Measurements from ENCODE around the gene ENKUR.
"Not testable (repeated sequence)": the region's sequence is repeated elsewhere in the genome, so short reads cannot be mapped to it uniquely, and the experiment has no call there.

Gene ENKUR

GRCh38 chr10:25017661-25018060 lies 1.7 kb upstream of the ENKUR start:
- no peak for DNase-seq

GRCh38 chr10:25017154-25017590 lies 1.2 kb upstream of the ENKUR start:
- DNase-seq, result no peak

- DNase-seq, result peak; percentile 99
Observed at GRCh38 chr10:25016376-25017153, 607 bp upstream of the ENKUR start, which contains the start of gene THNSL1. Gene THNSL1, plus strand, starts transcription at chr10:25016612. Its CDS starts 6,612 bp downstream, at chr10:25023224.

- DNase-seq, result no peak
Observed at GRCh38 chr10:25014579-25014978, 1.4 kb downstream of the ENKUR start.

GRCh38 chr10:25011591-25011990 lies 4.4 kb downstream of the ENKUR start:
- DNase-seq, result not testable (repeated sequence)

GRCh38 chr10:24998044-24998443 lies 17.9 kb downstream of the ENKUR start:
- no peak for DNase-seq

GRCh38 chr10:24995072-24995471 lies 20.9 kb downstream of the ENKUR start:
- no peak for DNase-seq

GRCh38 chr10:24993237-24993958 lies 22.6 kb downstream of the ENKUR start:
- no peak for DNase-seq

- DNase-seq, result no peak
Observed at GRCh38 chr10:24992512-24993133, 23.3 kb downstream of the ENKUR start.

- DNase-seq, result no peak
Observed at GRCh38 chr10:24991298-24991697, 24.7 kb downstream of the ENKUR start.

GRCh38 chr10:24989867-24990266 lies 26.1 kb downstream of the ENKUR start:
- DNase-seq, result no peak

- no peak for DNase-seq
Observed at GRCh38 chr10:24988831-24989640, 26.9 kb downstream of the ENKUR start.

- no peak for DNase-seq
Observed at GRCh38 chr10:24984906-24985305, 31.1 kb downstream of the ENKUR start.

- DNase-seq, result no peak
Observed at GRCh38 chr10:24983946-24984345, 32.0 kb downstream of the ENKUR start.

GRCh38 chr10:24983130-24983529 lies 32.8 kb downstream of the ENKUR start:
- DNase-seq, result no peak

- no peak for DNase-seq
Observed at GRCh38 chr10:24982319-24983112, 33.4 kb downstream of the ENKUR start.

- DNase-seq, result no peak
Observed at GRCh38 chr10:24981161-24981710, 34.7 kb downstream of the ENKUR start.

GRCh38 chr10:24979685-24980084 lies 36.3 kb downstream of the ENKUR start:
- DNase-seq, result no peak

- no peak for DNase-seq
Observed at GRCh38 chr10:24974976-24975375, 41.0 kb downstream of the ENKUR start.

GRCh38 chr10:24973163-24973562 lies 42.8 kb downstream of the ENKUR start:
- no peak for DNase-seq

- no peak for DNase-seq
Observed at GRCh38 chr10:24971374-24971773, 44.6 kb downstream of the ENKUR start.

- no peak for DNase-seq
Observed at GRCh38 chr10:24969841-24970281, 46.1 kb downstream of the ENKUR start.

Measured in amniotic stem cell (primary cell).